ENCODE measurements around the gene G3BP2.
"Not testable (repeated sequence)": the region's sequence is repeated elsewhere in the genome, so short reads cannot be mapped to it uniquely, and the experiment has no call there.

Gene G3BP2

GRCh38 chr4:75678473-75678872 is 5.3 kb upstream of the G3BP2 start:
- no peak for DNase-seq (ENCODE audit: low read depth, low spot score)
- Histone ChIP-seq H3K9ac (ENCODE audit: insufficient read length) (no peak overlapping the region), H3K27ac (no peak overlapping the region), H3K4me3 (no peak overlapping the region), H3K36me3 (ENCODE audit: insufficient read depth, low read length) (peaks cover 13% of the 10 kb centered on the region), H3K9me3 (ENCODE audit: low read depth, low read length) (no peaks in the 10 kb centered on the region)
- no peak for TF ChIP-seq EZH2 (IDR thresholded peaks at IDR 0.05)

GRCh38 chr4:75675004-75675531 is 1.9 kb upstream of the G3BP2 start:
- Histone ChIP-seq H3K4me3 (peak overlapping the region; percentile 21; the same call in 1 of the 2 replicates), H3K27ac (peak overlapping the region; percentile 67), H3K9ac (ENCODE audit: insufficient read length) (no peak overlapping the region), H3K36me3 (ENCODE audit: insufficient read depth, low read length) (peaks cover 22% of the 10 kb centered on the region), H3K9me3 (ENCODE audit: low read depth, low read length) (no peaks in the 10 kb centered on the region)
- peak; percentile 89 for DNase-seq (ENCODE audit: low read depth, low spot score)
- no peak for TF ChIP-seq EZH2 (IDR thresholded peaks at IDR 0.05)
- TF ChIP-seq FOXP2 (optimal IDR thresholded peaks at IDR 0.05; ENCODE audit: control extremely low read depth, extremely low read length, insufficient read depth) = no peak
- peak; percentile 42; the same call in 1 of the 2 replicates for TF ChIP-seq POLR2AphosphoS5 (IDR thresholded peaks at IDR 0.05; ENCODE audit: borderline replicate concordance, low read depth, low read length)

GRCh38 chr4:75673959-75674328 is 733 bp upstream of the G3BP2 start:
- Histone ChIP-seq H3K36me3 (ENCODE audit: insufficient read depth, low read length) (peaks cover 17% of the 10 kb centered on the region), H3K9me3 (ENCODE audit: low read depth, low read length) (no peaks in the 10 kb centered on the region), H3K27ac (peak overlapping the region; percentile 88), H3K4me3 (peak overlapping the region; percentile 98), H3K9ac (ENCODE audit: insufficient read length) (peak overlapping the region; percentile 85)
- TF ChIP-seq POLR2AphosphoS5 (IDR thresholded peaks at IDR 0.05; ENCODE audit: borderline replicate concordance, low read depth, low read length) (no peak), EZH2 (IDR thresholded peaks at IDR 0.05) (no peak), FOXP2 (optimal IDR thresholded peaks at IDR 0.05; ENCODE audit: control extremely low read depth, extremely low read length, insufficient read depth) (no peak)
- DNase-seq (ENCODE audit: low read depth, low spot score) = no peak

- Histone ChIP-seq H3K9me3 (ENCODE audit: low read depth, low read length) (no peaks in the 10 kb centered on the region), H3K9ac (ENCODE audit: insufficient read length) (peak overlapping the region; percentile 91), H3K36me3 (ENCODE audit: insufficient read depth, low read length) (peaks cover 8% of the 10 kb centered on the region; the same call in 1 of the 2 replicates), H3K4me3 (peak overlapping the region; percentile 98), H3K27ac (peak overlapping the region; percentile 81; the same call in 1 of the 2 replicates)
- TF ChIP-seq EZH2 (IDR thresholded peaks at IDR 0.05) (no peak), POLR2AphosphoS5 (IDR thresholded peaks at IDR 0.05; ENCODE audit: borderline replicate concordance, low read depth, low read length) (no peak), FOXP2 (optimal IDR thresholded peaks at IDR 0.05; ENCODE audit: control extremely low read depth, extremely low read length, insufficient read depth) (no peak)
- no peak for DNase-seq (ENCODE audit: low read depth, low spot score)
Measured at GRCh38 chr4:75672461-75673026, 667 bp downstream of the G3BP2 start.

- Histone ChIP-seq H3K36me3 (ENCODE audit: insufficient read depth, low read length) (peaks cover 8% of the 10 kb centered on the region; the same call in 1 of the 2 replicates), H3K27ac (peak overlapping the region; percentile 81; the same call in 1 of the 2 replicates), H3K4me3 (peak overlapping the region; percentile 98), H3K9me3 (ENCODE audit: low read depth, low read length) (no peaks in the 10 kb centered on the region), H3K9ac (ENCODE audit: insufficient read length) (peak overlapping the region; percentile 91)
- TF ChIP-seq EZH2 (IDR thresholded peaks at IDR 0.05) = no peak
- TF ChIP-seq FOXP2 (optimal IDR thresholded peaks at IDR 0.05; ENCODE audit: control extremely low read depth, extremely low read length, insufficient read depth) = no peak
- no peak for TF ChIP-seq POLR2AphosphoS5 (IDR thresholded peaks at IDR 0.05; ENCODE audit: borderline replicate concordance, low read depth, low read length)
- DNase-seq (ENCODE audit: low read depth, low spot score) = no peak
Measured at GRCh38 chr4:75671802-75672421, 1.3 kb downstream of the G3BP2 start.

- no peak overlapping the region for H3K4me3 ChIP-seq
- no peaks in the 10 kb centered on the region for H3K9me3 ChIP-seq (ENCODE audit: low read depth, low read length)
- no peak overlapping the region for H3K27ac ChIP-seq
- TF ChIP-seq FOXP2 (optimal IDR thresholded peaks at IDR 0.05; ENCODE audit: control extremely low read depth, extremely low read length, insufficient read depth) = no peak
- TF ChIP-seq EZH2 (IDR thresholded peaks at IDR 0.05) = no peak
- no peak for TF ChIP-seq POLR2AphosphoS5 (IDR thresholded peaks at IDR 0.05; ENCODE audit: borderline replicate concordance, low read depth, low read length)
- no peak overlapping the region for H3K9ac ChIP-seq (ENCODE audit: insufficient read length)
- DNase-seq (ENCODE audit: low read depth, low spot score) = no peak
- peaks cover 19% of the 10 kb centered on the region for H3K36me3 ChIP-seq (ENCODE audit: insufficient read depth, low read length)
Measured at GRCh38 chr4:75668596-75668995, 4.6 kb downstream of the G3BP2 start.

- H3K27ac ChIP-seq = peak overlapping the region; percentile 23; the same call in 1 of the 2 replicates
- not testable (repeated sequence) for H3K9ac ChIP-seq (ENCODE audit: insufficient read length); DNase-seq (ENCODE audit: low read depth, low spot score); H3K9me3 ChIP-seq (ENCODE audit: low read depth, low read length); H3K4me3 ChIP-seq
- peaks cover 25% of the 10 kb centered on the region for H3K36me3 ChIP-seq (ENCODE audit: insufficient read depth, low read length)
Measured at GRCh38 chr4:75667636-75668035, 5.6 kb downstream of the G3BP2 start.

- peaks cover 36% of the 10 kb centered on the region for H3K36me3 ChIP-seq (ENCODE audit: insufficient read depth, low read length)
- peak overlapping the region; percentile 29; the same call in 1 of the 2 replicates for H3K27ac ChIP-seq
- H3K9ac ChIP-seq (ENCODE audit: insufficient read length) = no peak overlapping the region
- no peak overlapping the region for H3K4me3 ChIP-seq
- no peak for TF ChIP-seq EZH2 (IDR thresholded peaks at IDR 0.05)
- TF ChIP-seq POLR2AphosphoS5 (IDR thresholded peaks at IDR 0.05; ENCODE audit: borderline replicate concordance, low read depth, low read length) = no peak
- TF ChIP-seq FOXP2 (optimal IDR thresholded peaks at IDR 0.05; ENCODE audit: control extremely low read depth, extremely low read length, insufficient read depth) = no peak
- no peak for DNase-seq (ENCODE audit: low read depth, low spot score)
- H3K9me3 ChIP-seq (ENCODE audit: low read depth, low read length) = no peaks in the 10 kb centered on the region
Measured at GRCh38 chr4:75666299-75666698, 6.9 kb downstream of the G3BP2 start.

- not testable (repeated sequence) for H3K9ac ChIP-seq (ENCODE audit: insufficient read length); DNase-seq (ENCODE audit: low read depth, low spot score); H3K27ac ChIP-seq; H3K4me3 ChIP-seq; H3K9me3 ChIP-seq (ENCODE audit: low read depth, low read length)
- peaks cover 45% of the 10 kb centered on the region for H3K36me3 ChIP-seq (ENCODE audit: insufficient read depth, low read length)
Measured at GRCh38 chr4:75664604-75665003, 8.6 kb downstream of the G3BP2 start.

Data from SK-N-MC (cell line).